Natural killer cell (primary cell): ENCODE data around the gene SV2C. TPM values are rescaled to one million over a fixed set of nuclear protein-coding genes. Genes with fewer than 3 reads are reported as not detected.
"Not testable (repeated sequence)": the region's sequence is repeated elsewhere in the genome, so short reads cannot be mapped to it uniquely, and the experiment has no call there.

Source experiments
- ATAC-seq, 3 donors: fragments of 150-1000 bp in 2 of 3; fragments of 200-7000 bp in 1 of 3; cut with Tn5 transposase; 1 replicate in 1 of 3; 2 replicates in 2 of 3; pipeline ENCODE4 v1.10.0; 2021; ENCODE audit warnings: mild to moderate bottlenecking in 2 of 3, moderate library complexity in 2 of 3
- DNase-seq, 2 donors: peaks; one replicate each; pipeline versions ENCODE4 v3.0.0 to v3.0.0-alpha.2; 2013 to 2021; ENCODE audit warnings: mixed read lengths in 1 of 2
- H3K27ac ChIP-seq: one replicate; pipeline ENCODE4 v1.5.1; 2013; ENCODE audit warnings: mild to moderate bottlenecking, low read length
- H3K27me3 ChIP-seq: one replicate; pipeline ENCODE4 v1.6.1; 2013; ENCODE audit warnings: low read length; ENCODE audit not compliant: control insufficient read depth, insufficient read depth
- H3K36me3 ChIP-seq: one replicate; pipeline ENCODE4 v1.6.1; 2013; ENCODE audit warnings: low read length; ENCODE audit not compliant: control insufficient read depth, insufficient read depth
- H3K4me1 ChIP-seq: one replicate; pipeline ENCODE4 v1.6.1; 2013; ENCODE audit warnings: low read length; ENCODE audit not compliant: control insufficient read depth, insufficient read depth
- H3K4me3 ChIP-seq: one replicate; pipeline ENCODE4 v1.5.1; 2013; ENCODE audit warnings: low read length
- H3K9me3 ChIP-seq: one replicate; pipeline ENCODE4 v1.6.1; 2013; ENCODE audit warnings: low read length; ENCODE audit not compliant: control insufficient read depth, insufficient read depth
- H3K27ac Mint-ChIP-seq, 2 donors: one replicate each; pipeline ENCODE4 v1.8.0; 2022; ENCODE audit warnings: mild to moderate bottlenecking in 2 of 2, mixed read lengths in 2 of 2, moderate library complexity in 1 of 2
- H3K27me3 Mint-ChIP-seq, 2 donors: one replicate each; pipeline ENCODE4 v1.8.0; 2022; ENCODE audit warnings: low read depth in 2 of 2, mixed read lengths in 2 of 2
- H3K36me3 Mint-ChIP-seq: one replicate; pipeline ENCODE4 v1.8.0; 2022; ENCODE audit warnings: mixed read lengths
- H3K4me1 Mint-ChIP-seq, 2 donors: one replicate each; pipeline ENCODE4 v1.8.0; 2022; ENCODE audit warnings: mixed read lengths in 2 of 2
- H3K4me3 Mint-ChIP-seq: one replicate; pipeline ENCODE4 v1.8.0; 2022; ENCODE audit warnings: mild to moderate bottlenecking, moderate library complexity, mixed read lengths
- H3K9me3 Mint-ChIP-seq, 2 donors: one replicate each; pipeline ENCODE4 v1.8.0; 2022; ENCODE audit warnings: mixed read lengths in 2 of 2
- CTCF ChIP-seq: fragments of 200-600 bp; IDR thresholded peaks from one replicate; pipeline ENCODE4 v1.8.0; 2022; ENCODE audit warnings: antibody characterized with exemption
- WGBS: methylation state at CpG from one replicate; pipeline ENCODE4 v1.1.7; 2013; ENCODE audit warnings: missing lambda C conversion rate; ENCODE audit not compliant: insufficient coverage; 5-methylcytosine and 5-hydroxymethylcytosine counted together
- intact Hi-C: fragments of 100-400 bp; cut with micrococcal nuclease; formaldehyde crosslinking; loops from one replicate; pipeline ENCODE4 v1.14.2; 2022
- total RNA-seq, 4 donors: library from RNA; stranded (reverse); fragments of 120-200 nt in 1 of 4; gene quantifications; one replicate each; pipeline versions ENCODE4 v1.2.3 to v1.2.4, GENCODE V29; 2013 to 2022

The SV2C gene
- total RNA-seq, 3 donors from 2014 or later (not counting 1 experiment from before 2014, with no cell fraction given) = not detected

GRCh38 chr5:76294573-76294972, 211.4 kb downstream of the SV2C start:
- Histone ChIP-seq H3K4me3 (no peak overlapping the region), H3K27me3 (no peaks in the 10 kb centered on the region), H3K36me3 (no peaks in the 10 kb centered on the region), H3K9me3 (no peaks in the 10 kb centered on the region), H3K27ac (no peak overlapping the region), H3K4me1 (peaks cover 16% of the 10 kb centered on the region)
- H3K4me3 Mint-ChIP-seq = peak overlapping the region; percentile 45
- peak overlapping the region; percentile 68 to 81 for H3K27ac Mint-ChIP-seq
- intact Hi-C loops = no loop called here
- WGBS = 13% methylated on average over 3 of the region's 4 CpGs
- H3K36me3 Mint-ChIP-seq = no peaks in the 10 kb centered on the region
- TF ChIP-seq CTCF = no peak
- peak in 1 of 2 donors; percentile 18 for DNase-seq
- no peaks in the 10 kb centered on the region for H3K9me3 Mint-ChIP-seq
- peak; percentile 91 to 99 (median 97) for ATAC-seq
- peaks cover 34% of the 10 kb centered on the region in 2 donors for H3K4me1 Mint-ChIP-seq
- no peaks in the 10 kb centered on the region for H3K27me3 Mint-ChIP-seq

- H3K4me3 Mint-ChIP-seq = no peak overlapping the region
- H3K9me3 Mint-ChIP-seq = no peaks in the 10 kb centered on the region
- 93% methylated on average over 1 of the region's 1 CpG for WGBS
- peaks cover 24 to 29% of the 10 kb centered on the region in 2 donors for H3K4me1 Mint-ChIP-seq
- Histone ChIP-seq H3K4me1 (peaks cover 19% of the 10 kb centered on the region), H3K27ac (no peak overlapping the region), H3K36me3 (no peaks in the 10 kb centered on the region), H3K27me3 (no peaks in the 10 kb centered on the region), H3K4me3 (no peak overlapping the region), H3K9me3 (no peaks in the 10 kb centered on the region)
- no peak for TF ChIP-seq CTCF
- no peak for DNase-seq
- intact Hi-C loops = no loop called here
- H3K36me3 Mint-ChIP-seq = no peaks in the 10 kb centered on the region
- no peak for ATAC-seq
- no peaks in the 10 kb centered on the region for H3K27me3 Mint-ChIP-seq
- no peak overlapping the region for H3K27ac Mint-ChIP-seq
Observed at GRCh38 chr5:76298852-76299251, 215.7 kb downstream of the SV2C start.

DNA sequence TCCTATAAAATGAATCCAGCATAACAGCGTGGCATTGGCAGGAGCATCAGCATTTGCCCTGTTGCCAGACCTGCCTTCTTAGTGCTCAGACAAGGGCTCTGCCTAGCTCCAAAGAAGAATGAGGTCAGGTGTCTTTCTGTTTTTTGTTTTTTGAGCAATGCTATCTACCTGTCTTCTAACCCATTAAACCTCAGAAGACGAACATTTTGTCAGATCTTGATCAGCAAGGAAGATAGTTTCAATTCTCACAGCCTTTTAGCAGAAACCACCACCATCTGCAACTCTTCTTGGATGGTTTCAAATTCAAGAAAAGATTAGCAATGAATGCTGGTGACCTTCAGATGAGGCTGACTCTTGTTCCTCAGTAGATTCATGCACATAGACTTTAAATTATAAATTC, 216.4 kb downstream of the SV2C start:
- TF ChIP-seq CTCF = no peak
- H3K27ac ChIP-seq = no peak overlapping the region
- H3K27ac Mint-ChIP-seq = no peak overlapping the region
- no peak for ATAC-seq
- no peaks in the 10 kb centered on the region for H3K27me3 ChIP-seq
- H3K36me3 ChIP-seq = no peaks in the 10 kb centered on the region
- no peaks in the 10 kb centered on the region for H3K27me3 Mint-ChIP-seq
- intact Hi-C loops = no loop called here
- peak in 1 of 2 donors; percentile 10 for DNase-seq
- H3K4me3 Mint-ChIP-seq = no peak overlapping the region
- WGBS = 50% methylated on average over 2 of the region's 2 CpGs
- no peaks in the 10 kb centered on the region for H3K9me3 ChIP-seq
- no peaks in the 10 kb centered on the region for H3K36me3 Mint-ChIP-seq
- H3K4me1 Mint-ChIP-seq = peaks cover 26 to 29% of the 10 kb centered on the region in 2 donors
- H3K9me3 Mint-ChIP-seq = no peaks in the 10 kb centered on the region
- H3K4me1 ChIP-seq = peaks cover 18% of the 10 kb centered on the region
- no peak overlapping the region for H3K4me3 ChIP-seq

- no CpG with 5 or more reads among the region's 1 CpG for WGBS
- H3K27ac ChIP-seq, H3K9me3 ChIP-seq, DNase-seq, H3K9me3 Mint-ChIP-seq, H3K36me3 Mint-ChIP-seq, intact Hi-C loops, H3K27ac Mint-ChIP-seq, H3K4me3 Mint-ChIP-seq, H3K4me3 ChIP-seq, H3K36me3 ChIP-seq, ATAC-seq, H3K27me3 ChIP-seq, H3K27me3 Mint-ChIP-seq: not testable (repeated sequence)
- peaks cover 21% of the 10 kb centered on the region for H3K4me1 ChIP-seq
- H3K4me1 Mint-ChIP-seq = peaks cover 31 to 32% of the 10 kb centered on the region in 2 donors
Observed at GRCh38 chr5:76301932-76302331, 218.7 kb downstream of the SV2C start.

DNA sequence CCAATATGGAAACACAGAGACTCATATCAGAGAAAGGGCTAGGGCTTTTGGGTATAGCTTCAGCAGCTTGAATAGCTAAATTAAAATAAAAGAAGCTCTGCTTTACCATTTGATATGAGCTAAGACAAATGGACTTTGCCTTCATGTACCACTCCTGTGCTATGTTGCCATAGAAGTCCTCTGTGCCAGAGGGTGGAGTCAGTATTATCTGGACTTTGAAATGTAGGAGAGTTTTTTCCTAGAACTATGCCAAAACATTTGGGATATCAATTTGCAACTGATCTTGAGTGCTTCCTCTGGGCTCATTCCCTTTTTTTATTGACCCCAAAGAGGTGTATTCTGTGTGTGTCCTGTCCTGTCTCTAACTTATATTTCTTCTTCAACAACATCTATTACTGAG, 219.5 kb downstream of the SV2C start:
- intact Hi-C loops, H3K4me3 ChIP-seq, H3K27ac Mint-ChIP-seq: not testable (repeated sequence)

More for the DNA sequence above, 219.5 kb downstream of the SV2C start:
- H3K9me3 Mint-ChIP-seq, H3K36me3 Mint-ChIP-seq, H3K4me3 Mint-ChIP-seq, H3K27ac ChIP-seq, H3K36me3 ChIP-seq, DNase-seq, H3K27me3 Mint-ChIP-seq, ATAC-seq, H3K9me3 ChIP-seq, H3K27me3 ChIP-seq: not testable (repeated sequence)
- peaks cover 21% of the 10 kb centered on the region for H3K4me1 ChIP-seq
- peaks cover 31 to 32% of the 10 kb centered on the region in 2 donors for H3K4me1 Mint-ChIP-seq
